GM03348 (cell line): ENCODE measurements around the gene NAV2.

Source experiments
- DNase-seq: peaks from one replicate; pipeline ENCODE4 v3.0.0; 2012; ENCODE audit warnings: low spot score

NAV2 gene

DNA sequence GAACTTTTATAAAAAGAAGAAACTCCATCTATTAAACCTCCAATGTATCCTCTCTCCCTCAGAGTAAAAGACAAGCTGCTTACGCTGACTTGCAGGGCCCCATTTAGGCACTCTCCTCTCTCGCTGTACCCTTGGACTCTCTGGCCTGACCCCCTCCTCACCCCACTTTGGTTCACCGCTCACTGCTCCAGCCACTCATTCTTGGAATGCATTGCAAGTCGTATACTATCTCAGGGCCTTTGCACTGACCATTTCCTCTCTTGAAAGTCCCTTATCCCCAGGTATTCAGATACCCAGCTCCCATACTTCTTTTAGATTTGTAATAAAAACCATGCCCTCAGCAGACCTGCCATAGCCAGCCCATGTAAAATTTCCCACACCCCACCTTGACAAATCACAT is 308.1 kb downstream of the NAV2 start:
- DNase-seq: no peak

DNA sequence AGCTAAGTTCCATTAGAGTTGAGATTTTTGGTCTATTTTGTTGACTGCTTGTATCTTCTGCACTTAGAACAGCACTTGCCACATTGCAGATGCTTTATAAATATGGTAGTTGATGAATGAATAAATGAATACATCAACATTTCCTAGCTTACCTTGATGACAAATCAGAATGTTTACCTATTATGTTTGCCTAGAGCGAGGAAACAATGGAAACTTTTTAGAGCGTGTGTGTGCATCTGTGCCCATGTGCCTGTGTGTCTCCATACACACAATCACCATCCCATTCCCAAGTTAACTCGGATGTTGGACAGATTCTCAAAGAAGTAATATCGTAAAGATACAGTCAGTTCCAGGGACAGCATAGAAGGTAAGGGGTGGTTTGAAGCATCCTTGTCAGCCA is 308.6 kb downstream of the NAV2 start:
- no peak for DNase-seq

DNA sequence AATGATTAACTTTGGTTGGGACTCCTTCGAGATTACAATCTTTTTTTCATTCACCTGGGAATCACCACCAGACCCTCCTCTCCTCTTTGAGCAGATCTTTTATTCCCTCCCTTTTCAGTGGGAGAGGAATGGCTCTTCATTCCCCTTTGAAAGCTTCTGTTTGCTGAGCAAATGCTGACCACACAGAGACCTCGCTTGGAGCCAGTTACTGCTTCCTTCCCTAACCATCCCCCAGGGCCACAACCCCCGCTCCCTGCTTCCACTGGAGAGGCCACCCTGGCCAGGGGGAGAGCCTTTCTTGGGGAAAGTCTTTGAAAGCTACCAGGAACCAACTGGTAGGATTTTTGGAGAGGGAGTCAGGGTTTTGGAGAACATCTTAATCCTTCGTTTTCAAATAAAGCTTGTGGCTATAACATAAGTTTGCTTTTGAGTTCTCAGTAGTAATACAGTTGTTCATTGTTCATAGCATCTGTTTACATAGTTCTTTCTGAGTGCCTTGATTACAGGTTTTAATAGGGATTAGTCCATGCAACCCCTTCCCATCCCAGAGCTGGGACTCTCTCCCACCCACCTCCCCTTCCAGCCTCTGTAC is 309.2 kb downstream of the NAV2 start:
- DNase-seq: no peak

DNA sequence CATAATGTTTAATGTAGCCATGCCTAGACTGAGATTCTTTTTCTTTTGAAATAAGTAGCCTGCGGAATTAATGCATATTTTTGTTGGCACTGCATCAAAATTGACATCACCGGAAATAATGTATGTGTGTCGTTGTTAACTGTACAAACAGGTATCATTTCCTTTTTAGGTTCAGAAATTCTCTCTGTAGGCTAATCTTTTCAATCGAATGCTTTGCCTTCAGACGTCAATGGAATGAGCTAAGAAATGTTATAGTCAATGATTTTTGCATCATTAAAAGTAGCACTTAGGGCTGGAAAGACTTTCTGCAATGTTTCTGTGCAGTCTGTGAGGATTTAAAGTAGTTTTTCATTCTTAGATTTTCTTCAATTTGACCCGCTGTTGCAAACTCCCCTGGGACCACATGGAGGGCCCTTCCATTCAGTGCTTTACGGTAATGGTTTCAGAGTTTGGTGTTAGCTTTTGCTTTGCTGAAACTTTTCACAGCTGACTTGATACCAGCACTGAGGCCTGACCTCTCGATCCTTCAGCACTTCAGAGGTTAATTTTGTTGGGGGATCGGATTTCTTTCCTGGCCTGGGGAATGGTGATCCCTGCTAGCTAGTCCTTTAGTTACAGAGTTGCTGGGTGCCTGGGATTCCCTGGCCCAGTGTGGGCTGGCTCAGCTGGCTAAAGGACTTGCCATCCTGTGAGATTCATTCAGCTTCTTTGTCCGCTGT is 309.9 kb downstream of the NAV2 start:
- no peak for DNase-seq

DNA sequence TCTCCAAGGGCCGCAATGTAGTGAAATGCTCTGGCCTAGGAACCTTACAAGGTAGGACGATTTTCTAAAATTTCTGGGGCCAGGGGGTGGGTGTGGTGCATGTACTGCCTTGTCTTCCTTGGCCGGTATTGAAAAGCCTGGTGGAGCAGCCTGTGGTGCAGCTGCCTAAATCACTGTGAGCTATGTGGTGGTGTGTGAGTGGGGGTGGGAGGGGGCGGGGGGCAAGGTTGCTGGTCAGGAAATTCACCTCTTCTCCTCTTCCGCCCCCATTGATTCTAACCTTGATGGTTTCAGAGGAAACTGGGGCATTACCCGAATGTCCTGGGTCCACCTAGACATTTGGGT is 310.4 kb downstream of the NAV2 start:
- DNase-seq: no peak

DNA sequence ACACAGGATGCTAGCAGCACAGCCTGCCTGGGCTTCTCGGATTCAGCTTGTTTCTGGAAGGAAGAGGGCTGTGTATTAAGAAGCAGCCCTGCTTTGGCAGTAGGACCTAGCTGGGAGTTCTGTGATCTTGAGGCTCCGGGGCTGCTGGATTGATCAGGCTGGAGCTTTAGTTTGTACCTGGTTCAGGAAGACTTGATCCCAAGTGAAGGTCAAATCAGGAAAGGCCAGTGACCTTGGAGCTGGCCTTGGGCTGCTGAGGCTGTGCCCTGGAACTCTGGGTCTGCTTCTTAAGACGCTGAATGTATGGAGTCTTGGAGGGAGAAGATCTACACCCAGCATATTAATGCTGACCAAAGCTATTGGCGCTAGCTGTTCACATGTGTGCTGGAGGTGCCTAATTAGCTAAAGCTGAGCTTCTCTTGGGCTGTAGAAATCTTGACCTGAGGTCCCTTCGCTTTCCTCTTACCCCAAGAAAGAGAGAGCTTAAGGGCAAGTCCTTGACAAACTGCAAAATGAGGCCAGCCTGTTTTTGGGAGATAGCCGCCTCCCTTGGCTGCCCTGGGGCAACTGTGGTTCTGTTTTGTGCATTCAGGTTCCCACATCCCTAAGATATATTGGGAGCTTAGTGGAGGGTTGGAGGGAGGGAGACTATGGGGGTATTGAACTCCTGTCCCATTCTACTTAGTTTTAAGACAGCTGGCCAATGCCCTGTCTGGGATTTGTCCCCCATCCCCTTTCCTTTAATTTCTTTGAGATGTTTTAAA is 311.7 kb downstream of the NAV2 start:
- DNase-seq: no peak

DNA sequence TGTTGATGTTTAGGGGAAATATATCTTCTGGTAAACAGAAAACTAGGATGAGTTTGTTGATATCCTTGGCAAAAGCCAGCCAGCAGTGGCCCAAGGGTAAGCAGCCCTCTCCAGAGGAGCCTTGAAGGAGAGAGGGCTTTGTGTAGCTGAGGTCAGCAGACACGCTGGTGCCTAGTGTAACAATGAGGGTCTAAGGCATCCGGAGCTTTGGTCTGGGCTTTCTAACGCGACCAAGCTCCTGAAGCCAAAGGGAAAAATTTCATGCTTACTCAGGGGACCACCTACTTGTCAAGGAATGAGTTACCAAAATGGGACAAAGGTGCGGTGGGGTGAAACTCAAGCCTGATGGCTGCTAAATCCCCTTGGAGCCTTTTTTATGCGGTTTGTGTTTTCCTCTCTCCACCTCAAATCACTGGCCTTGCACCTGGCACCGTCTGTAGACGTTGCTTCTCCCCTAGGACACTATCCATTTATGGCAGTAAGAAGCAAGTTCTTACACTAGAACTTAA is 312.7 kb downstream of the NAV2 start:
- no peak for DNase-seq

DNA sequence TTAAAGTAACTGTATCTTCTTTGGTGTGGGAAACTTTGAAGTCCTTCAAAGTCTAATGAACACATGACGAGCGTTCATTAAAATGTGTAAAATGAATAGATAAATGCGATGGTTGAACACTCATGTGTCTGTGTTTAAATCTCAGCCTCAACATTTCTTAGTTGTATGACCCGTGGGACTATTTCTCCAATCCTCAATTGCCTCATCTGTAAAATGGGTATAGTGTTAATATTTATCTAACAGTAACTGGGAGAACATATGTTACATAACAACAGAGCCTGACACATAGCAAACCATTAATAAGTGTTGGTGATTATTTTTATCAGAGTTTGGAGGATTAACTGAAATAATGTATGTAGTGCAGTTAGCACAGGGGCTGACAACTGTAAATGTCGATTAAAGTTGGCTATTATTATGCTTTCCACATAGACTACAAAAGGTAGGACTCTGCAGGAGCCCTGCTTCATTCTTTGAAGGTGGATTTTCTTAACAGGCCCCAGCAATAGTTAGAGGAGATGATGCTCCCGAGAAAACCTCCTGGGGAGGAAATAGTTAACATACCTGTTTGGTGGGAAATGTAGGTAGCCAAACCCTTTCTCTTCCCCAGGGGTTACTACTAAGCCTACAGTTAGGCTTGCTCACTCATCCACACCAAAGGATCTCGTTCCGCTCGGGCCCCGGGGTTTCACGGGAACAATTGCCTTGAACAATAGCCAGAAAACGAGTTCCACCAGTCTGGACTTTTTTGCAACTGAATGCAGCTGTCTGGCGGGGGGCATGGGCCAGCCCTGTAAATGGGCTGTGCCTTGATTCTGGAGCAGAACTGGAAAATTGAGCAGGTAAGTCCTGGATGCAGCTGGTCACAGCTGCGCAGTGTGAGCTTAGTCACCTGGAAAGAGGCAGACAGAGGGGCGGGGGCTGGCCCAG is 314.3 kb downstream of the NAV2 start:
- no peak for DNase-seq

DNA sequence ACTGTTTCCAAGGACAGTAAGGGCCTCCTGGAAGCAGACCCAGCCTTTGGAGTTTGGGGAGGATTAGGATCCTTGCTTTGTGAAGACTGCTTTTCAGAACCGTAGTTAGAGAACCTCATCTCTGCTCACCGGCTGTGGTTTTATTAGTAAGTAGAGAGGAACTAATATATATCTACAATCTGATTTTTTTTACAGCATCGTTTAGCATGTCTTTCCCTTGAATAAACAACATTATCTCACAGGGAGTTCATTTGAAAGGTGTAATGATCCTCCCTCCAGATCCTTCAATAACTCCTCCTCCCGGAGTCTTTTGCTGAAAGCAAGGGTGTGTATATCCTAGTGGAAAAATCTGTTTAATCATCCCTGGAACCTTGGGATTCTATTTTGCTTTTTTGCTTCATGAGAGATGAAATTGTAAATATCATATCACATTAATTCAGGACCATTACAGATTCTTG is 314.9 kb downstream of the NAV2 start:
- no peak for DNase-seq

DNA sequence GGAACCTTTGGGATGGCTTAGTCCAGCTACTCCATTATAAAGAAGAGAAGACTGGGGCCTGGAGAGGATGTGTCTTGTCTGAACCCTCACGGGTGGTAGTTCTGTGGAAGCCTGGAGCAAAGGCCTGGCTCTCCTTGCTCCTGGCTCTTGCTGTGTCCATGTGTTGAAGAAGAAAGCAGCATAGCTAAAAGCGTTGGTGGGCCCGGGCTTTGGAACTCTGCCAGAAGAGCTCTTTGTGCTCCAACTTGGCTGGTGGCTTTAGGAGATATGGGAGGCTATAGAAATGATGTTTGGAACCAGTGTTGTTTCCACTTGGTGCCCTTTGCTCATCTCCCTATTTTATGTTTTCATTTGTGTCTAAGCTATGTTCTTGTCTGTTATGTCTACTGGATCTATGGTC is 316.6 kb downstream of the NAV2 start:
- DNase-seq: no peak

DNA sequence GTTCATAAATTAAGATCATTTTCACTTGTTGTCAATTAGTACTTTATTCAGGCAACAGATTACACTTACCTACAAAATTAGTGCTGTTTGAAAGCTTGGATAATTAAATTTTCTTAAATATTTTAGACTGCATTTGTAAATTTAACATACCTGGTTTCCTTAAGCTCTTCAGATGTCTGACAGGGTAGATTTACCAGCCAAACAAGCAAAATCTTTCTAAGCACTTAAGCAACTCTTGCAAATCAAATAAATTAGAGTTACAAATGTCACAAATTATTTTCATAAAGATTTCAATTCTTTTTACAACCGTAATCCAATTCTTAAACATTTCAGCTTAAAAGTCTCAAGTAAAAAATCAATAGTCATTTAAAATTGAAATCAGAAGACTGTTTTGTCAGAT is 317.8 kb downstream of the NAV2 start:
- no peak for DNase-seq

DNA sequence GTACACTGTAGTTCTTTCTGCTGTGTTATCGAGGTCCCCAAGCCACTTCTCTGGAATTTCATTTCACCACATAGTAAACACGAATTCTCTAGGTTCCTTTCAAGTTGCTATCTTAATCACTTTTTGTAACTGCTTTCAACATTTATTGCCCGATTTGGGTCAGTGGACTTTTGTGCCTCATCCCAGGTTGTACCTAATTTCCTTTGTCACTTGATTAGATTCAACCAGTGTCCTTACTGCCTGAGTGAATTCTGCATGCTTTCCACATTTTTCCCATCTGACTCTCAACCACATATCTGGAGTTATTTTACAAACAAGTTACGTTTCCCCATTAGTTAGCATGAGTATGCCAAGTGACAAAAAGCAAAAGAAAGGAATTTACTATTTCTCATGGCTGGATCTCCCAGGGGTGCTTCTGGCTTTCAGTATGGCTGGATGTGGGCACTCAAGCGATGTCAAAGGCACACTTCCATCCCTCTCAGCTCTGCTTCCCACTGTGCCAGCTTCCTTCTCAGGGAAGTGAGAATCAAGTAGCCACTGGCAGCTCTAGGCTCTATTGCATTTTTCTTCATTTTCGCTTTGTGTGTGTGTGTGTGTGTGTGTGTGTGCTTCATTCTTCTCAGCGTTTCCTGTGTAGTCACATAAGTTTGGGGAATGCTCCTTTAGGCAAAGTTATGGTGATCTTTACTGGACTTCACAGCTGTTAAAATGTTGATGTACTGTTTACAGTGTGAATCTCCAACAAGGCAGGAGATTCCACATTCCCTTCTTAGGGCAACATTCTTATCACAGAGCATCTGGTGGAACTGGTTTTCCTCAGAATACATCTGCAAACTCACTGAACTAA is 318.7 kb downstream of the NAV2 start:
- DNase-seq: peak; percentile 74

DNA sequence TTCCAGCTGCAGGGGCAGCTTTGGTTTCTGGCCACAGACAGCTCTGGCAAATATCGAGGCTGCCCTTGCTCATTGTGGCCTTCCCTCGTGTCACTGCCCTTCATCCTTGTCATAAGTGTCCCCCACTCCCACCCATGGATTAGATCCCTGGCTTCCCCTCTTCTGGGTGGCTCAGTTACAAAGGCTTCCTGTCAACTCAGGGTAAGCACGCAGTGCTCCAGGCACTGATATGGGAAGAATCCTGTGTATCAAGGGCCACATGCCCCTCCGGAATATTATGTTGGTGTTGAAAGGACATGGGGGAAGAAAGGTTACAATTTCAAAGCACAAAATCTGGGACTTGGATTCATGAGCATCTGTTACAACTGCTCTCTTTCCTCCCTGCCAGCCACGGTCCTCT is 319.5 kb downstream of the NAV2 start:
- DNase-seq: no peak

DNA sequence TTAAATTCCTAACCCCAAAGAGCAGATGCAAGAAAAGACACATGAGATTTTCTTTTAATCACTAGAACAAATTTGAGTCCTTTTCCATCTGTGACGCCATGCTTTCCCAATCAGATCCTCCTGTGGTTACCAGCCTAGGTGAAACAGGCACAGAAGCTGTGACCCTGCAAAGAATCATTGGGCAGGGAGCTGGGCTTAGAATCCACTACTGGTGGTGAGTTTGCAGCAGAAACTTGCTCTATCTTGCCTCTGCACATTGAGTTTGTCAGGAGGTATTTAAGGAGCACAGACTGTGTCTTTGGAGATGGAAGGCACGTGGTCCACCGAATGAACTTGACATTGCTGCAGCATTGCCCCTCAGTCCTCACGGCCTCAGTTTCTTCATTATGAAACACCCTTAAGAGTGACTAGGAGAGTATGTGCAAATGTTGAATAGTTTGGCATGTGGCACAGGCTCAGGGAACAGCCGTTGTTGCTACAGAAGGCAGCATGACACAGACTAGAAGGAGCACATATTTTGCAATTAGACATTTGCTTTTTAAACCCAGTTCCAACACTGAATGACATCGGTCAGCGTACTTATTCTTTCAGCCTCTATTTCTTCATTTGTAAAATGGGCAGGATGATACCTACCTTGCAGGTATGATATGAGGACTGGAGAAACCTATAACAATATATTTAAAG is 320.1 kb downstream of the NAV2 start:
- DNase-seq: no peak

DNA sequence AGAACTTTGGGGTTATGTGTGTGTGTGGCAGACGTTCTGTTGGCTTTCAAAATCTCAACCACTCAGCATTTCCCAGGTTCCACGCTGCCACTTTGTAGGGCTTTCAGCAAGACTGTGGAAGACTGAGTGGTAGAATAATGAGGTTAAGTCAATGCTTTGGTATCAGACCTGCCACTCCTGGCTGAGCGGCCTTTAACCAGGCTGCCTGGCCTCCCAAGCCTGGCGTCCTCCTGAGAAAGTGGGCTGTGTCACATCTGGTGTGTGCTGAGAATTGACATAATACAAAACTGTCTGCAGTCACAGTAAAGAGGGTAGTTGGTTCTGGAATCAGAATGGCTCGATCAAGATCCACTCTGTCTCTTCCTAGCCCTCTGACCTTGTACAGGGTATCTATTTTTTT is 321.2 kb downstream of the NAV2 start:
- DNase-seq: no peak

DNA sequence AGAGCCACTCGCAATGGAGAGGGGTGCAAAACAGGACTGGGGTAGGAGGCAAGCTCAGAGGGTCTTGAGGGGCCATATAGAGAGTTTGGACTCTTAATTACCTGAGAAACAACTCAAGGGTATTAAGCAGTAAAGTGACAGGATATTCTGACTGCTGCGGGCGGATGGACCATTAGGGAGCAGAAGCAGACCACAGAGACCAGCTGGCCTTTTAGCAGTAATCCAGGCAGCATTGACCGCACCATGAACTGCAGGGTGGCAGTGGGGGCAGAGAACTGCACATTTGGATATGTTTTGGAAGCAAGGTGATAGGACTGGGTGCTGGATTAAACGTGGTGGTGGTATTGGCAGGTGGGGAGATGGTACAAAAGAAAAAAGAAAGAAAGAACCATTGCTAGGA is 322.3 kb downstream of the NAV2 start:
- DNase-seq: no peak

DNA sequence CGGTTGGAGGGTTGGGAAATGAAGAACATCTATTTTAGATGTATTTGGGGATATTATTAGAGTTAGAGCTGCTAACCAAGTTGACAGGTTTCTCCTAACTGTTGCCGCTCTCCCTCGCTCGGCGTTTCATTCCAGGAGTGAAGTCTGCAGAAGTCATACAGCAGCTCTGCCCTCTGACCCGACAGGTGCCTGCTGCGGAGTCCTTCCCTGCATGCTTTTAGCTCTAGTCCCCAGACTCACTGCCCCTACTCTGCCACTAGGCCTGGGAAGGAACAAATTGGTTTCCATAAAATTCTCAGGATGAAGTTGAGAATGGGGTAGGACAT is 322.7 kb downstream of the NAV2 start:
- no peak for DNase-seq

DNA sequence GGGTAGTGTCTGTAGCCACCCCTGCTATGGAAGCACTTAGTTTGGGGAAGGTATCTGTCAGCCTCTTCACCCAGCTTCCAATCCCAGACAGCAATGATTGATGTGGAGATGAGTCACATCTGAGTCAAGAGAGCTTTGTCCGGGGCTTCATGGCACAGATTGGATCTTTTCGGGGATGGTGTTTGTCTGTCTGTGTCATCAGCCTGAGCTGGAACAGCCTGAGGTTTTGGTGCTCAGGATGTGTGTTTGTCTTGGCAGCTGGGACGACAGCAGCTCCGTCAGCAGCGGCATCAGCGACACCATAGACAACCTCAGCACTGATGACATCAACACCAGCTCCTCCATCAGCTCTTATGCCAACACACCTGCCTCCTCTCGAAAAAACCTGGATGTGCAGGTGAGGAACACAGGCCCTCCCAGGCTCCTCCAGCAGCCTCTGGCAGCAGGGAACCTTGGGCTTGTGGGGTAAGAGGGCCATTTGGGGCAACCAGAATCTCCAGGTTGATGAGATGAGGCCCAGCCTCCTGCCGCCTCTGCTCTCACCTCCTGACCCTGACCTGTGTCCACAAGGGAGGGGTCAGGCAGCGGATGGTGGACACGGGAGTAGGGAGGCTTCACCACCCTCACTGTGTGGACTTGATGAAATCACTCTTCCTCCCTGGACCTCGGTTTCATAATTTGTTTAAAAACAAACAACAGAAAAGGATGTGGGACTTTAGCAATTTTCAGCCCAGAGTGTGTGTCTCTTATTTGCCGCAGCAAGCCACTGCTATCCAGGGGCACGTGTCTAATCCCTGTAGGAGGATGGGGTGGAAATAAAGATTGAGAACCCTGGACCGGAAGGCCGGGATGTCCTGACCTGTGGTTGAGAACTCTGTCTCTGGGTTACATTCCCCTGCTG is 323.3 kb downstream of the NAV2 start:
- DNase-seq: peak; percentile 83

DNA sequence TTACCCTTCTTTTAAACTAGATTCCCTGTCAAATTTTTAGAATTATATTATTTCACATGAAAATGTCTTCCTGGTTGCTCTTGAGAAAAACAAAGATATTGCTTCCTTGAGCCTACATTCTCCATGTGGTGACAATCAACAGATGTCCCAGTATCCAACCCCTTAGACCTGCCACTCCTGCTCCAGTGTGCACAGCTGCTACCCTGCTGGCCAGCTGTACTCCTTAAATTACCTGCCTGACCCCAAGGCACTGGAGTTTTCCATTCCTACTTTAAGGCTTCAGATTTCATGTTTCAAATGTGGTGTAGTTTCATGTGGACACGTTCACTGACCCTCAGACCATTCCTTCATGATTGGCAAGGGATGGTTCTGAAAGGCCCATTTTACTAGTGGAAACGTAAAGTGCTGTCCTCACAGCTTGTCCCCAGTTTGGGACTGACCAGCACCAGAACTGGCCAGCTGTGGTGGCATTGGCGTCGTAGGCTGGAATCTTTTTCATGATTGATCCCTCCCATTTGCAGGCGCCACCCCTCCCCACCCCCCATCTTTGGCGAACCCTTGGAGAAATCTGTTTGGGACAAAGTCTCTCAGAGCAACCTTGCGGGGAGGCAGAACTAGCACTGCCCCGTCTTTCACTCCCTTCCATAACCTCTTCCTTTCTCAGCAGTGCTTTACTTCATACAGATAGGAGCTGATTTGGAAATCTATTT is 324.1 kb downstream of the NAV2 start:
- no peak for DNase-seq
